Esophagus squamous epithelium (tissue), 4 donors: ENCODE data around the gene TMIGD3.

Source experiments
- CTCF ChIP-seq, 6 experiments: fragments of 450-650 bp in 4 of 6; fragments of 200-600 bp in 2 of 6; sonication (generic) in 2 of 6; IDR thresholded peaks; one replicate each; pipeline ENCODE4 v1.5.1; 2016 to 2019; ENCODE audit warnings: antibody characterized with exemption in 6 of 6, mild to moderate bottlenecking in 4 of 6, moderate library complexity in 4 of 6
- POLR2A ChIP-seq, 4 donors: fragments of 450-650 bp; IDR thresholded peaks; one replicate each; pipeline ENCODE4 v1.6.1; 2017; ENCODE audit warnings: antibody characterized with exemption in 4 of 4, mild to moderate bottlenecking in 4 of 4, moderate library complexity in 3 of 4

- TF ChIP-seq CTCF (IDR thresholded peaks at IDR 0.05) (no peak), POLR2A (IDR thresholded peaks at IDR 0.05) (peak in 1 of 4 donors; percentile 30)
Observed at GRCh38 chr1:111471012-111471411, 32.4 kb downstream of the TMIGD3 start.
